Suprapubic skin (tissue), 4 donors: ENCODE results near the gene MS4A1. TPM values are rescaled to one million over a fixed set of nuclear protein-coding genes. Genes with fewer than 3 reads are reported as not detected.

ENCODE experiments used
- DNase-seq, 2 donors: peaks; one replicate each; pipeline ENCODE4 v3.0.0-alpha.2; 2019; ENCODE audit warnings: low spot score in 2 of 2
- H3K27ac ChIP-seq: fragments of 200-600 bp; sonication (generic); one replicate; pipeline ENCODE4 v1.5.1; 2019
- H3K27me3 ChIP-seq: fragments of 200-600 bp; sonication (generic); one replicate; pipeline ENCODE4 v1.5.1; 2019
- H3K36me3 ChIP-seq: fragments of 200-600 bp; sonication (generic); one replicate; pipeline ENCODE4 v1.5.1; 2019
- H3K4me1 ChIP-seq: fragments of 200-600 bp; sonication (generic); one replicate; pipeline ENCODE4 v1.5.1; 2019
- H3K4me3 ChIP-seq: fragments of 200-600 bp; sonication (generic); one replicate; pipeline ENCODE4 v1.5.1; 2019; ENCODE audit warnings: mild to moderate bottlenecking
- H3K9me3 ChIP-seq: fragments of 200-600 bp; sonication (generic); one replicate; pipeline ENCODE4 v1.5.1; 2019
- CTCF ChIP-seq, 2 donors: fragments of 200-600 bp in 1 of 2; fragments of 450-650 bp in 1 of 2; sonication (generic) in 1 of 2; IDR thresholded peaks; one replicate each; pipeline ENCODE4 v1.5.1; 2016 to 2019; ENCODE audit warnings: antibody characterized with exemption in 2 of 2, mild to moderate bottlenecking in 1 of 2, moderate library complexity in 1 of 2
- EP300 ChIP-seq: sonication (generic); formaldehyde crosslinking; IDR thresholded peaks from one replicate; pipeline ENCODE4 v1.6.1; 2017; ENCODE audit warnings: antibody characterized with exemption
- POLR2A ChIP-seq, 2 donors: fragments of 450-650 bp; IDR thresholded peaks; one replicate each; pipeline ENCODE4 v1.6.1; 2017; ENCODE audit warnings: antibody characterized with exemption in 2 of 2, mild to moderate bottlenecking in 2 of 2, moderate library complexity in 2 of 2
- POLR2AphosphoS5 ChIP-seq, 3 donors: sonication (generic); formaldehyde crosslinking; IDR thresholded peaks; one replicate each; pipeline ENCODE4 v1.6.1; 2017; ENCODE audit warnings: antibody characterized with exemption in 3 of 3
- WGBS: methylation state at CpG from one replicate; pipeline ENCODE4 v1.1.5; 2018; 5-methylcytosine and 5-hydroxymethylcytosine counted together
- total RNA-seq, 4 donors: library from RNA; depleted of rRNA; stranded (reverse); fragments of >200 nt; gene quantifications; one replicate each; pipeline ENCODE4 v1.1.0, GENCODE V29; 2016

The MS4A1 gene
- total RNA-seq, 4 donors from 2014 or later, result 0.81 TPM; not detected in 3

GRCh38 chr11:60457576-60457975, 1.9 kb downstream of the MS4A1 start:
- TF ChIP-seq EP300 (no peak), CTCF (IDR thresholded peaks at IDR 0.05) (no peak), POLR2AphosphoS5 (IDR thresholded peaks at IDR 0.05) (no peak), POLR2A (IDR thresholded peaks at IDR 0.05) (no peak)
- H3K27ac ChIP-seq, result no peak overlapping the region
- no peaks in the 10 kb centered on the region for H3K27me3 ChIP-seq
- WGBS, result 72% methylated on average over 3 of the region's 3 CpGs
- H3K4me3 ChIP-seq, result no peak overlapping the region
- no peak for DNase-seq
- H3K36me3 ChIP-seq, result no peaks in the 10 kb centered on the region
- H3K9me3 ChIP-seq, result no peaks in the 10 kb centered on the region
- no peaks in the 10 kb centered on the region for H3K4me1 ChIP-seq

GRCh38 chr11:60459345-60459744, 3.7 kb downstream of the MS4A1 start:
- Histone ChIP-seq H3K9me3 (no peaks in the 10 kb centered on the region), H3K27ac (no peak overlapping the region), H3K4me1 (no peaks in the 10 kb centered on the region), H3K36me3 (no peaks in the 10 kb centered on the region), H3K27me3 (no peaks in the 10 kb centered on the region), H3K4me3 (no peak overlapping the region)
- no peak for DNase-seq
- 100% methylated on average over 1 of the region's 1 CpG for WGBS
- TF ChIP-seq POLR2A (IDR thresholded peaks at IDR 0.05) (no peak), EP300 (no peak), CTCF (IDR thresholded peaks at IDR 0.05) (no peak), POLR2AphosphoS5 (IDR thresholded peaks at IDR 0.05) (no peak)

GRCh38 chr11:60468829-60469228, 13.2 kb downstream of the MS4A1 start:
- TF ChIP-seq CTCF (IDR thresholded peaks at IDR 0.05) (no peak), POLR2AphosphoS5 (IDR thresholded peaks at IDR 0.05) (no peak), POLR2A (IDR thresholded peaks at IDR 0.05) (no peak), EP300 (no peak)
- Histone ChIP-seq H3K4me3 (no peak overlapping the region), H3K9me3 (no peaks in the 10 kb centered on the region), H3K4me1 (no peaks in the 10 kb centered on the region), H3K27me3 (no peaks in the 10 kb centered on the region), H3K36me3 (no peaks in the 10 kb centered on the region), H3K27ac (no peak overlapping the region)
- WGBS, result 67% methylated on average over 2 of the region's 2 CpGs
- no peak for DNase-seq

GRCh38 chr11:60469723-60470122, 14.1 kb downstream of the MS4A1 start:
- Histone ChIP-seq H3K9me3 (no peaks in the 10 kb centered on the region), H3K36me3 (no peaks in the 10 kb centered on the region), H3K4me1 (no peaks in the 10 kb centered on the region), H3K4me3 (no peak overlapping the region), H3K27me3 (no peaks in the 10 kb centered on the region), H3K27ac (no peak overlapping the region)
- TF ChIP-seq POLR2A (IDR thresholded peaks at IDR 0.05) (no peak), CTCF (IDR thresholded peaks at IDR 0.05) (no peak), POLR2AphosphoS5 (IDR thresholded peaks at IDR 0.05) (no peak), EP300 (no peak)
- DNase-seq, result no peak
- 61% methylated on average over 2 of the region's 2 CpGs for WGBS

GRCh38 chr11:60477035-60477445, 21.4 kb downstream of the MS4A1 start:
- TF ChIP-seq POLR2AphosphoS5 (IDR thresholded peaks at IDR 0.05) (no peak), CTCF (IDR thresholded peaks at IDR 0.05) (no peak), POLR2A (IDR thresholded peaks at IDR 0.05) (no peak), EP300 (no peak)
- 66% methylated on average over 6 of the region's 6 CpGs for WGBS
- Histone ChIP-seq H3K36me3 (no peaks in the 10 kb centered on the region), H3K9me3 (no peaks in the 10 kb centered on the region), H3K4me3 (no peak overlapping the region), H3K4me1 (no peaks in the 10 kb centered on the region), H3K27me3 (no peaks in the 10 kb centered on the region), H3K27ac (no peak overlapping the region)
- no peak for DNase-seq
